Measurements from ENCODE around the gene RNU7-1. TPM values are rescaled to one million over a fixed set of nuclear protein-coding genes. Genes with fewer than 3 reads are reported as not detected.

Gene RNU7-1
- total and polyA plus RNA-seq, 3 donors from 2014 or later: not detected

DNA sequence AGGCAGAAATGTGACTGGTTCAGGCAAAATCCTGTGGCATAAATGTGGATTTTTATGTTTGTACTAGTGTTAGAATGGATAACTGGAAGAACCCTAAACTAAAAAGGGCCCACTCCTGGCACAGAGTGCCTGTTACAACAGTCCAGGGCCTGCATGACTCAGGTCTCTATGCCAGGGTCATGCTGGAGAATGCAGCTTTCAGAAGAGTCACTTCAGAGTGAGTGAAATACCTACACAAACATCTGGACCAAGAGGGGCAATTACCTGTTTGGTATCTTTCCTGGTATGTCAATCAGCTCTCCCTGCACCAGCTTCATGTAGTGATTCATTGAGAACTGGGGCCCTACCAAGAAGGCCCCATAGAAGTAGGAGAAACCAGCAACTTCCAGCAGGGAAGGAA is 37.1 kb downstream of the RNU7-1 start:
- intact Hi-C loops (cut with DNase I; ENCODE audit: low total_unique reads): no loop called here

GRCh38 chr12:6981152-6982052 is 37.8 kb downstream of the RNU7-1 start:
- Histone ChIP-seq H3K27ac (no peak overlapping the region), H3K4me1 (no peaks in the 10 kb centered on the region), H3K27me3 (no peaks in the 10 kb centered on the region), H3K36me3 (ENCODE audit: low read depth, missing control alignments) (no peaks in the 10 kb centered on the region), H3K4me3 (no peak overlapping the region), H3K9me3 (no peaks in the 10 kb centered on the region)
- intact Hi-C loops (cut with DNase I; ENCODE audit: low total_unique reads): no loop called here
- WGBS, 2 donors: 83 to 95% methylated on average over 10 of the region's 10 CpGs
- DNase-seq: no peak
- TF ChIP-seq POLR2A (IDR thresholded peaks at IDR 0.05) (no peak), CTCF (IDR thresholded peaks at IDR 0.05) (no peak)

More for the DNA sequence above, 37.1 kb downstream of the RNU7-1 start:
- DNase-seq: no peak
- Histone ChIP-seq H3K4me1 (no peaks in the 10 kb centered on the region), H3K9me3 (no peaks in the 10 kb centered on the region), H3K4me3 (no peak overlapping the region), H3K36me3 (ENCODE audit: low read depth, missing control alignments) (no peaks in the 10 kb centered on the region), H3K27me3 (no peaks in the 10 kb centered on the region), H3K27ac (no peak overlapping the region)
- TF ChIP-seq POLR2A (IDR thresholded peaks at IDR 0.05) (no peak), CTCF (IDR thresholded peaks at IDR 0.05) (no peak)

- H3K27me3 ChIP-seq: no peaks in the 10 kb centered on the region
- no peak overlapping the region for H3K4me3 ChIP-seq
- H3K9me3 ChIP-seq: no peaks in the 10 kb centered on the region
- H3K4me1 ChIP-seq: no peaks in the 10 kb centered on the region
- no peak overlapping the region for H3K27ac ChIP-seq
- no peak for TF ChIP-seq POLR2A (IDR thresholded peaks at IDR 0.05)
- intact Hi-C loops (cut with DNase I; ENCODE audit: low total_unique reads): no loop called here
- no peaks in the 10 kb centered on the region for H3K36me3 ChIP-seq (ENCODE audit: low read depth, missing control alignments)
- no peak for DNase-seq
- WGBS, 2 donors: 86 to 93% methylated on average over 7 of the region's 7 CpGs
Measured at GRCh38 chr12:6982532-6982931, 38.9 kb downstream of the RNU7-1 start.

GRCh38 chr12:6987956-6988553 is 44.4 kb downstream of the RNU7-1 start:
- TF ChIP-seq POLR2A (IDR thresholded peaks at IDR 0.05) (no peak), CTCF (IDR thresholded peaks at IDR 0.05) (no peak)
- WGBS, 2 donors: 89 to 91% methylated on average over 11 of the region's 11 CpGs
- Histone ChIP-seq H3K27me3 (no peaks in the 10 kb centered on the region), H3K36me3 (ENCODE audit: low read depth, missing control alignments) (no peaks in the 10 kb centered on the region), H3K4me1 (no peaks in the 10 kb centered on the region), H3K9me3 (no peaks in the 10 kb centered on the region), H3K4me3 (no peak overlapping the region), H3K27ac (no peak overlapping the region)
- DNase-seq: no peak
- intact Hi-C loops (cut with DNase I; ENCODE audit: low total_unique reads): no loop called here

MicroRNAs encoded within 50 kb of the gene (microRNA counts, 767-probe panel; counts per million panel counts)
- 0 to 152 counts per million in 2 donors for microRNA hsa-miR-141-3p
- microRNA hsa-miR-200c-3p: 0 to 152 counts per million in 2 donors

Small RNA genes lying within 50 kb of the gene (microRNA-seq; reads per million reads assigned to microRNA genes)
- gene MIR141 (ENCODE audit: borderline number of aligned reads in 2 of 2, borderline replicate concordance in 1 of 2): 2.8 to 9.0 reads per million in 2 donors
- gene MIR200C (ENCODE audit: borderline number of aligned reads in 2 of 2, borderline replicate concordance in 1 of 2): 122 to 307 reads per million in 2 donors

Small RNA genes lying within 50 kb of the gene (small RNA-seq; reads per million reads assigned to genes)
- gene MIR141 (0.09 to 0.92 reads per million in 2 donors), gene MIR200C (0 to 1.5 reads per million in 2 donors), gene RNU7-1 (0 reads per million in 2 donors), gene SCARNA12 (0.09 to 0.92 reads per million in 2 donors)

Other genes with a start within 250 kb of the RNU7-1 start
- 1 to 10 TPM; 3.3 to 5.8 TPM for gene PIANP, start 243.0 kb upstream of the RNU7-1 start, total RNA-seq
- gene PIANP, start 243.0 kb upstream of the RNU7-1 start, polyA plus RNA-seq (ENCODE audit: insufficient read depth, low read depth, low replicate concordance): 7.6 TPM
- gene COPS7A, start 219.8 kb upstream of the RNU7-1 start, total RNA-seq: 10 to 100 TPM; 68.3 to 82.4 TPM
- 69.4 TPM for gene COPS7A, start 219.8 kb upstream of the RNU7-1 start, polyA plus RNA-seq (ENCODE audit: insufficient read depth, low read depth, low replicate concordance)
- 100 to 1,000 TPM; 211 to 242 TPM for gene MLF2, start 190.7 kb upstream of the RNU7-1 start, total RNA-seq
- 177 TPM for gene MLF2, start 190.7 kb upstream of the RNU7-1 start, polyA plus RNA-seq (ENCODE audit: insufficient read depth, low read depth, low replicate concordance)
- gene PTMS, start 177.5 kb upstream of the RNU7-1 start, total RNA-seq: 10 to 100 TPM; 53.4 to 64.3 TPM
- 185 TPM for gene PTMS, start 177.5 kb upstream of the RNU7-1 start, polyA plus RNA-seq (ENCODE audit: insufficient read depth, low read depth, low replicate concordance)
- gene LAG3, start 171.3 kb upstream of the RNU7-1 start, total RNA-seq: 1 to 10 TPM; 4.1 to 7.1 TPM
- 6.3 TPM for gene LAG3, start 171.3 kb upstream of the RNU7-1 start, polyA plus RNA-seq (ENCODE audit: insufficient read depth, low read depth, low replicate concordance)
- 1 to 10 TPM; 2.0 to 4.5 TPM for gene CD4, start 154.3 kb upstream of the RNU7-1 start, total RNA-seq
- gene CD4, start 154.3 kb upstream of the RNU7-1 start, polyA plus RNA-seq (ENCODE audit: insufficient read depth, low read depth, low replicate concordance): 22.2 TPM
- 1 to 10 TPM in 1 of 2 donors, under 1 TPM in 1; 0.94 to 2.2 TPM for gene GPR162, start 122.0 kb upstream of the RNU7-1 start, total RNA-seq
- gene GPR162, start 122.0 kb upstream of the RNU7-1 start, polyA plus RNA-seq (ENCODE audit: insufficient read depth, low read depth, low replicate concordance): 1.8 TPM
- gene P3H3, start 115.4 kb upstream of the RNU7-1 start, total RNA-seq: 10 to 100 TPM; 13.1 to 18.8 TPM
- 19.2 TPM for gene P3H3, start 115.4 kb upstream of the RNU7-1 start, polyA plus RNA-seq (ENCODE audit: insufficient read depth, low read depth, low replicate concordance)
- gene GNB3, start 102.9 kb upstream of the RNU7-1 start, total RNA-seq: 1 to 10 TPM; 4.8 to 5.0 TPM
- gene GNB3, start 102.9 kb upstream of the RNU7-1 start, polyA plus RNA-seq (ENCODE audit: insufficient read depth, low read depth, low replicate concordance): 1.6 TPM
- 10 to 100 TPM; 27.5 to 43.5 TPM for gene CDCA3, start 92.5 kb upstream of the RNU7-1 start, total RNA-seq
- 81.7 TPM for gene CDCA3, start 92.5 kb upstream of the RNU7-1 start, polyA plus RNA-seq (ENCODE audit: insufficient read depth, low read depth, low replicate concordance)
- 10 to 100 TPM; 96.1 to 97.5 TPM for gene USP5, start 91.7 kb upstream of the RNU7-1 start, total RNA-seq
- 154 TPM for gene USP5, start 91.7 kb upstream of the RNU7-1 start, polyA plus RNA-seq (ENCODE audit: insufficient read depth, low read depth, low replicate concordance)
- gene TPI1, start 76.3 kb upstream of the RNU7-1 start, total RNA-seq: 100 to 1,000 TPM; 347 to 356 TPM
- 544 TPM for gene TPI1, start 76.3 kb upstream of the RNU7-1 start, polyA plus RNA-seq (ENCODE audit: insufficient read depth, low read depth, low replicate concordance)
- 10 to 100 TPM; 11.6 to 22.0 TPM for gene SPSB2, start 70.5 kb upstream of the RNU7-1 start, total RNA-seq
- 21.3 TPM for gene SPSB2, start 70.5 kb upstream of the RNU7-1 start, polyA plus RNA-seq (ENCODE audit: insufficient read depth, low read depth, low replicate concordance)
- gene LRRC23, start 39.0 kb upstream of the RNU7-1 start, total RNA-seq: 10 to 100 TPM; 32.7 to 33.9 TPM
- gene LRRC23, start 39.0 kb upstream of the RNU7-1 start, polyA plus RNA-seq (ENCODE audit: insufficient read depth, low read depth, low replicate concordance): 112 TPM
- gene ENO2, start 29.2 kb upstream of the RNU7-1 start, total RNA-seq: 1 to 10 TPM; 8.8 to 8.9 TPM
- gene ENO2, start 29.2 kb upstream of the RNU7-1 start, polyA plus RNA-seq (ENCODE audit: insufficient read depth, low read depth, low replicate concordance): 14.3 TPM
- 10 to 100 TPM; 63.4 to 73.2 TPM for gene ATN1, start 15.9 kb upstream of the RNU7-1 start, total RNA-seq
- 40.5 TPM for gene ATN1, start 15.9 kb upstream of the RNU7-1 start, polyA plus RNA-seq (ENCODE audit: insufficient read depth, low read depth, low replicate concordance)
- gene C12orf57, start 206 bp downstream of the RNU7-1 start, total RNA-seq: 100 to 1,000 TPM; 143 to 236 TPM
- gene C12orf57, start 206 bp downstream of the RNU7-1 start, polyA plus RNA-seq (ENCODE audit: insufficient read depth, low read depth, low replicate concordance): 141 TPM
- gene PTPN6, start 7.5 kb downstream of the RNU7-1 start, total RNA-seq: 1 to 10 TPM; 3.7 to 9.1 TPM
- 19.1 TPM for gene PTPN6, start 7.5 kb downstream of the RNU7-1 start, polyA plus RNA-seq (ENCODE audit: insufficient read depth, low read depth, low replicate concordance)
- gene PHB2, start 26.8 kb downstream of the RNU7-1 start, total RNA-seq: 100 to 1,000 TPM; 118 to 153 TPM
- 97.3 TPM for gene PHB2, start 26.8 kb downstream of the RNU7-1 start, polyA plus RNA-seq (ENCODE audit: insufficient read depth, low read depth, low replicate concordance)
- 10 to 100 TPM; 40.2 to 45.5 TPM for gene EMG1, start 27.1 kb downstream of the RNU7-1 start, total RNA-seq
- 36.7 TPM for gene EMG1, start 27.1 kb downstream of the RNU7-1 start, polyA plus RNA-seq (ENCODE audit: insufficient read depth, low read depth, low replicate concordance)
- 10 to 100 TPM; 26.0 to 30.2 TPM for gene LPCAT3, start 74.7 kb downstream of the RNU7-1 start, total RNA-seq
- 33.2 TPM for gene LPCAT3, start 74.7 kb downstream of the RNU7-1 start, polyA plus RNA-seq (ENCODE audit: insufficient read depth, low read depth, low replicate concordance)
- 100 to 1,000 TPM in 1 of 2 donors, 10 to 100 TPM in 1; 86.1 to 190 TPM for gene C1S, start 116.9 kb downstream of the RNU7-1 start, total RNA-seq
- 271 TPM for gene C1S, start 116.9 kb downstream of the RNU7-1 start, polyA plus RNA-seq (ENCODE audit: insufficient read depth, low read depth, low replicate concordance)
- gene C1R, start 148.6 kb downstream of the RNU7-1 start, total RNA-seq: 100 to 1,000 TPM in 1 of 2 donors, 10 to 100 TPM in 1; 51.4 to 174 TPM
- gene C1R, start 148.6 kb downstream of the RNU7-1 start, polyA plus RNA-seq (ENCODE audit: insufficient read depth, low read depth, low replicate concordance): 330 TPM
- gene C1RL, start 165.4 kb downstream of the RNU7-1 start, total RNA-seq: 10 to 100 TPM; 23.9 to 31.8 TPM
- 19.8 TPM for gene C1RL, start 165.4 kb downstream of the RNU7-1 start, polyA plus RNA-seq (ENCODE audit: insufficient read depth, low read depth, low replicate concordance)
- gene RBP5, start 185.1 kb downstream of the RNU7-1 start, total RNA-seq: 1 to 10 TPM; 1.1 to 4.0 TPM
- gene RBP5, start 185.1 kb downstream of the RNU7-1 start, polyA plus RNA-seq (ENCODE audit: insufficient read depth, low read depth, low replicate concordance): 11.8 TPM
- 10 to 100 TPM; 18.8 to 22.7 TPM for gene CLSTN3, start 186.6 kb downstream of the RNU7-1 start, total RNA-seq
- gene CLSTN3, start 186.6 kb downstream of the RNU7-1 start, polyA plus RNA-seq (ENCODE audit: insufficient read depth, low read depth, low replicate concordance): 19.9 TPM
- gene PEX5, start 245.9 kb downstream of the RNU7-1 start, total RNA-seq: 100 to 1,000 TPM; 121 to 134 TPM
- gene PEX5, start 245.9 kb downstream of the RNU7-1 start, polyA plus RNA-seq (ENCODE audit: insufficient read depth, low read depth, low replicate concordance): 120 TPM